K562 (cell line): ENCODE data around the gene VARS1. TPM values are rescaled to one million over a fixed set of nuclear protein-coding genes. Genes with fewer than 3 reads are reported as not detected.

Experiments used
- BCL6 ChIP-seq: fragments of 250-450 bp; sonication (Bioruptor Pico); IDR thresholded peaks from 2 replicates; pipeline ENCODE4 v1.4.0; 2020
- CBX1 ChIP-seq: sonication (generic); IDR thresholded peaks from 2 replicates; pipeline ENCODE4 v1.6.1; 2016; ENCODE audit warnings: antibody characterized with exemption, low read depth, mild to moderate bottlenecking
- CXXC5 ChIP-seq: fragments of 250-450 bp; sonication (Bioruptor Pico); IDR thresholded peaks from 2 replicates; pipeline ENCODE4 v1.8.0; 2022; ENCODE audit warnings: inconsistent platforms, mild to moderate bottlenecking, moderate library complexity
- EP400 ChIP-seq: fragments of 450-650 bp; IDR thresholded peaks from 2 replicates; pipeline ENCODE4 v1.6.1; 2017; ENCODE audit warnings: antibody characterized with exemption, mild to moderate bottlenecking, moderate library complexity
- GTF2F1 ChIP-seq: IDR thresholded peaks from 2 replicates; pipeline ENCODE4 v1.6.1; 2011; ENCODE audit warnings: low read depth, low read length, improper control_type of control experiment
- HNRNPK ChIP-seq: fragments of 200-400 bp; formaldehyde crosslinking; IDR thresholded peaks from one replicate; pipeline ENCODE4 v1.6.1; 2018; ENCODE audit warnings: mild to moderate bottlenecking, low read depth, low read length; ENCODE audit not compliant: poor library complexity, severe bottlenecking
- HNRNPL ChIP-seq: fragments of 200-400 bp; formaldehyde crosslinking; IDR thresholded peaks from 2 replicates; pipeline ENCODE4 v1.6.1; 2017; ENCODE audit warnings: low read depth, mild to moderate bottlenecking, low read length
- HOMEZ ChIP-seq: fragments of 250-450 bp; sonication (Bioruptor Pico); IDR thresholded peaks from 2 replicates; pipeline ENCODE4 v1.4.0; 2020; ENCODE audit warnings: mild to moderate bottlenecking, moderate library complexity
- MEIS2 ChIP-seq: fragments of 450-650 bp; IDR thresholded peaks from 2 replicates; pipeline ENCODE4 v1.6.1; 2014; ENCODE audit warnings: mild to moderate bottlenecking; ENCODE audit not compliant: partially characterized antibody
- NEUROD1 ChIP-seq: fragments of 150-350 bp; IDR thresholded peaks from 2 replicates; pipeline ENCODE4 v1.6.1; 2014; ENCODE audit warnings: borderline replicate concordance, low read length, low read depth; ENCODE audit not compliant: partially characterized antibody
- NFYB ChIP-seq: IDR thresholded peaks from 2 replicates; pipeline ENCODE4 v1.6.1; 2011; ENCODE audit warnings: mild to moderate bottlenecking, moderate library complexity; ENCODE audit not compliant: insufficient read length; ENCODE audit errors: extremely low read depth
- PHB2 ChIP-seq: fragments of 450-650 bp; IDR thresholded peaks from 2 replicates; pipeline ENCODE4 v1.6.1; 2017; ENCODE audit warnings: low read depth
- POLR2AphosphoS2 ChIP-seq: IDR thresholded peaks from 2 replicates; pipeline ENCODE4 v1.6.1; 2012; ENCODE audit warnings: low read length, improper control_type of control experiment
- RFX1 ChIP-seq: fragments of 450-650 bp; IDR thresholded peaks from 2 replicates; pipeline ENCODE4 v1.6.1; 2016; ENCODE audit warnings: mild to moderate bottlenecking, moderate library complexity
- TARDBP ChIP-seq: fragments of 450-650 bp; IDR thresholded peaks from 2 replicates; pipeline ENCODE4 v1.6.1; 2016
- TBP ChIP-seq: optimal IDR thresholded peaks from 2 replicates; pipeline ENCODE3; 2011; ENCODE audit warnings: low read depth, low read length, improper control_type of control experiment
- ZBTB33 ChIP-seq: sonication (generic); formaldehyde crosslinking; IDR thresholded peaks from 2 replicates; pipeline ENCODE4 v1.8.1; 2023; ENCODE audit warnings: mild to moderate bottlenecking, missing genetic modification reagents
- ZFX ChIP-seq: sonication (generic); formaldehyde crosslinking; IDR thresholded peaks from 2 replicates; pipeline ENCODE4 v1.8.0; 2022; ENCODE audit warnings: mild to moderate bottlenecking, missing genetic modification reagents, moderate library complexity
- ZNF3 ChIP-seq: fragments of 250-450 bp; sonication (Bioruptor Pico); IDR thresholded peaks from 2 replicates; pipeline ENCODE4 v1.5.0; 2021; ENCODE audit warnings: mild to moderate bottlenecking, moderate library complexity
- ZNF668 ChIP-seq: fragments of 250-450 bp; sonication (Bioruptor Pico); IDR thresholded peaks from 2 replicates; pipeline ENCODE4 v1.8.0; 2022; ENCODE audit warnings: mild to moderate bottlenecking, inconsistent platforms
- ZZZ3 ChIP-seq: fragments of 450-650 bp; IDR thresholded peaks from 2 replicates; pipeline ENCODE4 v1.6.1; 2016; ENCODE audit warnings: antibody characterized with exemption, mild to moderate bottlenecking, moderate library complexity
- polyA plus RNA-seq, 8 experiments: library from polyadenylated mRNA; depleted of rRNA in 4 of 8; stranded (reverse) in 5 of 8; unstranded in 3 of 8; fragments of >200 nt; fragmentation: Nextera tagmentation in 2 of 8; fragmentation: Illumina TruSeq in 1 of 8; extraction: Ambion mirVana in 2 of 8; extraction: Trizol in 1 of 8; gene quantifications; 2 replicates each; pipeline versions ENCODE4 v1.2.1 to v1.2.3, GENCODE V29; 2011 to 2014; ENCODE audit warnings: inconsistent platforms in 1 of 8, missing spikeins in 1 of 8
- total RNA-seq, 7 experiments: library from RNA; depleted of rRNA in 6 of 7; stranded (reverse); fragments of >200 nt in 6 of 7; fragmentation: Illumina TruSeq in 2 of 7; extraction: Trizol in 2 of 7; gene quantifications; 2 replicates each; pipeline versions ENCODE4 v1.2.1 to v1.2.3, GENCODE V29; 2011 to 2021; ENCODE audit warnings: low replicate concordance in 1 of 7
- TF ChIP-seq, protein P1 (sequence below): fragments of 250-450 bp; sonication (Bioruptor Pico); IDR thresholded peaks from 2 replicates; pipeline ENCODE4 v1.4.0; 2020
- TF ChIP-seq, protein P2 (sequence below): sonication (generic); formaldehyde crosslinking; IDR thresholded peaks from 2 replicates; pipeline ENCODE4 v1.8.0; 2023; ENCODE audit warnings: mild to moderate bottlenecking, missing genetic modification reagents

VARS1 gene
- total and polyA plus RNA-seq, 9 of the 15 experiments (the other 6 are each of a cell fraction or from before 2014, with no cell fraction given): 2.9 to 488 (median 130) TPM

GRCh38 chr6:31826793-31827285 lies 31.3 kb upstream of the VARS1 start (continued):
- TF ChIP-seq POLR2AphosphoS2 (no peak), HOMEZ (no peak), GTF2F1 (no peak; the same call in 1 of the 2 replicates), NFYB (no peak), CBX1 (no peak; the same call in 1 of the 2 replicates), EP400 (no peak), RFX1 (no peak), ZNF668 (CRISPR knock-in tag) (no peak), CXXC5 (CRISPR knock-in tag) (peak; percentile 90), ZBTB33 (CRISPR knock-in tag) (no peak; the same call in 1 of the 2 replicates), PHB2 (no peak), MEIS2 (no peak), HNRNPK (no peak), NEUROD1 (peak; percentile 60), ZNF3 (CRISPR knock-in tag) (no peak), ZZZ3 (no peak), TBP (no peak), TARDBP (no peak), HNRNPL (no peak), BCL6 (CRISPR knock-in tag) (peak; percentile 34; the same call in 1 of the 2 replicates), ZFX (CRISPR knock-in tag) (no peak)
- TF ChIP-seq, protein P1, sequence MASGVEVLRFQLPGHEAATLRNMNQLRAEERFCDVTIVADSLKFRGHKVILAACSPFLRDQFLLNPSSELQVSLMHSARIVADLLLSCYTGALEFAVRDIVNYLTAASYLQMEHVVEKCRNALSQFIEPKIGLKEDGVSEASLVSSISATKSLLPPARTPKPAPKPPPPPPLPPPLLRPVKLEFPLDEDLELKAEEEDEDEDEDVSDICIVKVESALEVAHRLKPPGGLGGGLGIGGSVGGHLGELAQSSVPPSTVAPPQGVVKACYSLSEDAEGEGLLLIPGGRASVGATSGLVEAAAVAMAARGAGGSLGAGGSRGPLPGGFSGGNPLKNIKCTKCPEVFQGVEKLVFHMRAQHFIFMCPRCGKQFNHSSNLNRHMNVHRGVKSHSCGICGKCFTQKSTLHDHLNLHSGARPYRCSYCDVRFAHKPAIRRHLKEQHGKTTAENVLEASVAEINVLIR (CRISPR knock-in tag): peak; percentile 53
- TF ChIP-seq, protein P2, sequence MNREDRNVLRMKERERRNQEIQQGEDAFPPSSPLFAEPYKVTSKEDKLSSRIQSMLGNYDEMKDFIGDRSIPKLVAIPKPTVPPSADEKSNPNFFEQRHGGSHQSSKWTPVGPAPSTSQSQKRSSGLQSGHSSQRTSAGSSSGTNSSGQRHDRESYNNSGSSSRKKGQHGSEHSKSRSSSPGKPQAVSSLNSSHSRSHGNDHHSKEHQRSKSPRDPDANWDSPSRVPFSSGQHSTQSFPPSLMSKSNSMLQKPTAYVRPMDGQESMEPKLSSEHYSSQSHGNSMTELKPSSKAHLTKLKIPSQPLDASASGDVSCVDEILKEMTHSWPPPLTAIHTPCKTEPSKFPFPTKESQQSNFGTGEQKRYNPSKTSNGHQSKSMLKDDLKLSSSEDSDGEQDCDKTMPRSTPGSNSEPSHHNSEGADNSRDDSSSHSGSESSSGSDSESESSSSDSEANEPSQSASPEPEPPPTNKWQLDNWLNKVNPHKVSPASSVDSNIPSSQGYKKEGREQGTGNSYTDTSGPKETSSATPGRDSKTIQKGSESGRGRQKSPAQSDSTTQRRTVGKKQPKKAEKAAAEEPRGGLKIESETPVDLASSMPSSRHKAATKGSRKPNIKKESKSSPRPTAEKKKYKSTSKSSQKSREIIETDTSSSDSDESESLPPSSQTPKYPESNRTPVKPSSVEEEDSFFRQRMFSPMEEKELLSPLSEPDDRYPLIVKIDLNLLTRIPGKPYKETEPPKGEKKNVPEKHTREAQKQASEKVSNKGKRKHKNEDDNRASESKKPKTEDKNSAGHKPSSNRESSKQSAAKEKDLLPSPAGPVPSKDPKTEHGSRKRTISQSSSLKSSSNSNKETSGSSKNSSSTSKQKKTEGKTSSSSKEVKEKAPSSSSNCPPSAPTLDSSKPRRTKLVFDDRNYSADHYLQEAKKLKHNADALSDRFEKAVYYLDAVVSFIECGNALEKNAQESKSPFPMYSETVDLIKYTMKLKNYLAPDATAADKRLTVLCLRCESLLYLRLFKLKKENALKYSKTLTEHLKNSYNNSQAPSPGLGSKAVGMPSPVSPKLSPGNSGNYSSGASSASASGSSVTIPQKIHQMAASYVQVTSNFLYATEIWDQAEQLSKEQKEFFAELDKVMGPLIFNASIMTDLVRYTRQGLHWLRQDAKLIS (CRISPR knock-in tag): no peak; the same call in 1 of the 2 replicates
